ENCODE measurements around the gene NPHP4.
A peak's percentile ranks its signal among the peaks of the same experiment; 100 is the strongest.

Gene NPHP4

GRCh38 chr1:5989731-5990271 lies 2.4 kb downstream of the NPHP4 start:
- no peak for DNase-seq (ENCODE audit: low read depth in 2 of 2)

- no peak for DNase-seq (ENCODE audit: low read depth in 2 of 2)
Observed at GRCh38 chr1:5989286-5989605, 3.0 kb downstream of the NPHP4 start.

- no peak for DNase-seq (ENCODE audit: low read depth in 2 of 2)
Observed at GRCh38 chr1:5988596-5989285, 3.5 kb downstream of the NPHP4 start.

GRCh38 chr1:5986018-5986417 lies 6.2 kb downstream of the NPHP4 start:
- DNase-seq (ENCODE audit: low read depth in 2 of 2): no peak

DNA sequence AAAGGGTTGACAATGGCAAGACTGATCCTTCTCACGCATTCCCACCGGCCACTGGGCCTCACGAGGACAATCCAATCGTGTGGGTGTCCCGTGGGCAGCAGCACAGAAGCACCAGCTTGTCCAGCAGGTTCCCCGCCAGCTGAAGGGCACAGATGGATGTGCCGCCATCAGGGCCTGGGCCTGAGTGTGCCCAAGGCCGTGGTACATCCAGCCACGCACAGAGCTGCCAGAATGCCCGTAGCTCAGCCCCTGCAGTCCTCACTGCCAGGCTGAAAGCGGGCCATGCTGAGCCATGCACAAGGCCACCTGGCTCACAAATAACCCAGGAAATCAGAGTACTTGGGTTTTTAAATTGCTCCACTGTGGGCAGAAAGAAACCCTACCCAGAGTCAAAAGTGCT lies 7.0 kb downstream of the NPHP4 start:
- DNase-seq (ENCODE audit: low read depth in 2 of 2): no peak

DNA sequence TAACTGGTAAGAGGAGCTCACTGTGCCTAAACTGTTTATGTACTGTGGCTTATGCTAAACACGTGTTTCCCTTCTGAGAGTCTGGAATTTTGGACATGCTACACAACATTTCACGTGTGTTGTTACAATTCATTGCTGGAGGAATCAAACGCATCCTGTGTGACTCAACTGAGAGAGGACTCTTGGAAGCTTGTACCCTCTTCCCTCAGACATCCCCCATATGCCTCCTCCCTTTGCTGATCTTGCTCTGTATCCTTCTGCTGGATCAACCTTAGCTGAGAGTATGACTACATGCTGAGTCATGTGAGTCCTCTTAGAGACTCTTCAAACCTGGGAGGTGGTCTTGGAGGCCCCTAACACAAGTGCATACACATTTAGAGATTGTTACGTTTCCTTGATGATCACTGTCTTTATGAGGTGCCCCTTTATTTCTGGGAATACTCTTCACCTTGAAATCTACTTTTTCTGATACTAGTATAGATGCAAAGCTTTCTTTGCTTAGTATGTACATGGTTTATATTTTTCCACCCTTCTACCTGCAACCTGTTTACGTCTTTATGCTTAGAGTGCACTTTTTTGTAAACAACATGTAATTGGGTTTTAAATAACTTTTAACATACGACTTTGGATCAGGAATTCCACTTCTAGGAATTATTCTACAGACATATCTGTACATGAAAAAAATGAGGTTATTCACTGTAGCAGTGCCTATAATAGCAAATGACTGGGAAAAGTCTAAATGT lies 8.7 kb downstream of the NPHP4 start:
- DNase-seq (ENCODE audit: low read depth in 2 of 2): no peak

GRCh38 chr1:5982868-5983267 lies 9.4 kb downstream of the NPHP4 start:
- DNase-seq (ENCODE audit: low read depth in 2 of 2): no peak

- no peak for DNase-seq (ENCODE audit: low read depth in 2 of 2)
Observed at GRCh38 chr1:5982276-5982675, 9.9 kb downstream of the NPHP4 start.

GRCh38 chr1:5981009-5981380 lies 11.2 kb downstream of the NPHP4 start:
- DNase-seq (ENCODE audit: low read depth in 2 of 2): no peak

DNA sequence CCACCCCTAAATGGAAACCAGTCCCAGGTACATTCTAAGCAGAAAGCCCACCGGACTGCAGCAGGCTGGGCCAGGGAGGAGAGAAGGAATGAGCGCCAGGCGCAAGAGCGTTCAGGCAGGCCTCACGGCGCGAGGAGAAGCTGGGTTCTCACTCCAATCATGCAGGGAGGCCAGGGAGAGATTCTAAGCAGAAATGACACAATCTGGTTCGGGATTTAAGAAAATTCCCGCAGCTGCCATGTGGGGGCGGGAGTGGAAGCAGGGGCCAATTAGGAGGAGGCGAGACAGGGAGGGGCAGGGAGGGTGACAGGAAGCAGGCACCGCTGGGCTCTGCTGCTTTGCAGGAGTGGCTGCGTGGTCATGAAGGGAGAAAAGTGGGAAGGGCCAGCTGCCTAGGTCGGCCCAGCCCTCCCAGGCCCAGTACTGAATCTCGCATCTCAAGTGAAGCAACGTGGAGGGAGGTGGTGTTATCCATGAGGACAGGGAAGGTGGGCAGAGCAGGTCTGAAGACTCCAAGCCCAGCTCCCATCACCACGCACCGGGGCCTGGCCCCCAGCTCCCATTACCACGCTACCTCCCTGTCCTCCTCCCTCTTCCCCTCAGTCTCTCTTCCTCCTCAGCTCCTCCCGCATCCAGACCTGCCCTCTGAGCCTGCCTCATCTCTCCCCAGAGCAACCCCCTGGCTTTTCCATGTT lies 11.8 kb downstream of the NPHP4 start:
- DNase-seq (ENCODE audit: low read depth in 2 of 2): no peak

GRCh38 chr1:5979536-5980313 lies 12.5 kb downstream of the NPHP4 start:
- no peak for DNase-seq (ENCODE audit: low read depth in 2 of 2)

- DNase-seq (ENCODE audit: low read depth in 2 of 2): no peak
Observed at GRCh38 chr1:5978452-5978851, 13.8 kb downstream of the NPHP4 start.

DNA sequence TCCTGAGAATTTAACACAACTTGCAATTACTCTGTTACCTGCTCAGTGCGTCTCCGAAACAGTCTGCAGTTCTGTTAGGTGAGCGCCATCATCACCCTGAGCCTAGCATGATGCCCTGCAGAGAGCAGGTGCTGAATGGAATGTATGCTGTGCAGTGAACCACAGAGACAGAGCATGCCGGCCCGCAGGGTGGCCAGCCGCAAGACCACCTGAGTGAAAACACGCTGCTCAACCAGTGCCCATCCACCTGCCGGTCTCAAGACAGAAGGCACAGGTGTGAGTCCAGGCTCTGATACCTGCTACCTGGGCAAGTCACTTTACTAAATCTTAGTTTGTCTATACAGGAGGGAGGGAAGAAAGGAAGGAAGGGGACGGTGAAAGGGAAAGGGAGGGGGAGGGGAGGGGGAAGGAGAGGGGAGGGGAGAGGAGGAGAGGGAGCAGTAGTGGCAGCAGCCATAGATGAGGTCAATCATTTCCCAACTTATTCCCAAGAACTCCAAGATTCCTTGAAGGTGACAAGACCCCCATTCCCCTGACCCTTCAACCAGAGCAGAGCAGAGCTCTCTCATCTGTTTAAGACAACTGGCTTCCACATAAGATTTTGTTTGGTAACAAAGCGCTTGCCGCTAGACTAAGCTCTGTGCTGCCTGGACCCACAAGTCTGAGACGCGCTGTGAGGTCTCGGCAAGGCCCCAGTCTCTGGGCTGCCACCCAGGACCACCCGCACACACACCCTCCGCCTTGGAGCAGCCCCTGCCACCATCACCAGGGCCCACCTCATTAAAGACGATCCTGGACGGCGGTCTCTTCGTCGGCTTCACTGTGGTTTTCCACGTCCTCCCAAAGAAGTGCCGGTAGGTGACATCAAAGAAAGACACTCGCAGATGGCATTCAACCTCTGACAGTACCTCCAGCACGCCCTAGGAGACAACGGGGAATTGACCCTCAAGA lies 14.5 kb downstream of the NPHP4 start:
- DNase-seq (ENCODE audit: low read depth in 2 of 2): no peak

GRCh38 chr1:5976726-5977493 lies 15.3 kb downstream of the NPHP4 start:
- DNase-seq (ENCODE audit: low read depth in 2 of 2): no peak

GRCh38 chr1:5976231-5976630 lies 16.0 kb downstream of the NPHP4 start:
- DNase-seq (ENCODE audit: low read depth in 2 of 2): no peak

GRCh38 chr1:5975133-5975880 lies 16.9 kb downstream of the NPHP4 start:
- DNase-seq (ENCODE audit: low read depth in 2 of 2): peak in 1 of 2 donors; percentile 20

DNA sequence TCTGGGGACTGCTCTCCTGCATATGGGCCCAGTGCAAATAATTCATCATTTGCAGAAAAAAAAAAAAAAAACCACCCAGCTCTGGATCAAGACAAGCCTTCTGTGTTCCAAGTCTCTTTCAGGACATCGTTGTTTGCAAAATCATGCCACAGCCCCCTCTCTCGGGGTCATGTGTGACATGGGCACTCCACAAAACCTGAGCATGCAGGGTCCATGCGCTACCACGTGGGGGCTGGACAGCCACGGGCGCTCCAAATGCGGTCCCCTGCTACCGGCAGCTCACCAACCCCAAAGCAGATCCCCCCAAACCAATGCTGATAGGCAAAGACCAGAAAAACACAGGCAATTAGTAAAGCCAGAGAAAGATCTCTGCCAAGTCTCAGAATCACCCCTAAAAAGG lies 17.6 kb downstream of the NPHP4 start:
- DNase-seq (ENCODE audit: low read depth in 2 of 2): no peak

DNA sequence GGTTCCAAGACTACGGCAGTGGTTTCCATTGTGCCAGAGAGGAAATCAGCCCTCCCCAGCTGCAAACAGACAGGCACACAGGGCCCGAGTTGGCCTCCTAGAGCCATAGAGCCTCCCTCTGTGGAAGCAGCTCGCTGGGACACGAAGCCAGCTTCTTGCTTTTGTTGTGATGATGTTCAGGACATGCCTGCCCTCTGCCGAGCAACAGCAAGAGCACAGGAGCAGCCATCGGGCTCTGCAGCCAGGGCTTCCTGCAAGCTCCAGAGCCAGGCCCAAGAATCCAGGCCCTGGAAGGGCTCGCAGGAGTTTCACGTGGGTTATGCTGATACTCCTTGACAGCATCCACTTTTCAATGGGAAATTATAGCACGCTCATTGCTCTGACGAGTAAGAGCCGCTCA lies 18.5 kb downstream of the NPHP4 start:
- no peak for DNase-seq (ENCODE audit: low read depth in 2 of 2)

GRCh38 chr1:5972198-5972520 lies 20.1 kb downstream of the NPHP4 start:
- DNase-seq (ENCODE audit: low read depth in 2 of 2): no peak

All from activated CD4-positive, alpha-beta T cell treated with anti-CD3 and anti-CD28 coated beads for 24 hours (primary cell).